Measurements from ENCODE around the gene SLIT3.
"Not testable (repeated sequence)": the region's sequence is repeated elsewhere in the genome, so short reads cannot be mapped to it uniquely, and the experiment has no call there.

SLIT3 gene

GRCh38 chr5:169216866-169217265 lies 84.1 kb downstream of the SLIT3 start:
- DNase-seq, result no peak

GRCh38 chr5:169213479-169213878 lies 87.5 kb downstream of the SLIT3 start:
- DNase-seq, result no peak

GRCh38 chr5:169211761-169212160 lies 89.2 kb downstream of the SLIT3 start:
- DNase-seq, result not testable (repeated sequence)

- no peak for DNase-seq
Measured at GRCh38 chr5:169204788-169205400, 96.0 kb downstream of the SLIT3 start.

- DNase-seq, result no peak
Measured at GRCh38 chr5:169202969-169203368, 98.0 kb downstream of the SLIT3 start.

- DNase-seq, result no peak
Measured at GRCh38 chr5:169201597-169201996, 99.3 kb downstream of the SLIT3 start.

GRCh38 chr5:169200125-169200778 lies 100.7 kb downstream of the SLIT3 start:
- no peak for DNase-seq

GRCh38 chr5:169197343-169197742 lies 103.6 kb downstream of the SLIT3 start:
- no peak for DNase-seq

GRCh38 chr5:169196059-169196458 lies 104.9 kb downstream of the SLIT3 start:
- no peak for DNase-seq

- DNase-seq, result no peak
Measured at GRCh38 chr5:169195601-169196000, 105.3 kb downstream of the SLIT3 start.

GRCh38 chr5:169192536-169192935 lies 108.4 kb downstream of the SLIT3 start:
- DNase-seq, result no peak

- no peak for DNase-seq
Measured at GRCh38 chr5:169190849-169191248, 110.1 kb downstream of the SLIT3 start.

- DNase-seq, result no peak
Measured at GRCh38 chr5:169185626-169186025, 115.3 kb downstream of the SLIT3 start.

GRCh38 chr5:169183576-169183975 lies 117.4 kb downstream of the SLIT3 start:
- DNase-seq, result no peak

GRCh38 chr5:169182797-169183196 lies 118.1 kb downstream of the SLIT3 start:
- no peak for DNase-seq

- no peak for DNase-seq
Measured at GRCh38 chr5:169181814-169182213, 119.1 kb downstream of the SLIT3 start.

GRCh38 chr5:169178754-169179153 lies 122.2 kb downstream of the SLIT3 start:
- no peak for DNase-seq

- DNase-seq, result no peak
Measured at GRCh38 chr5:169178274-169178673, 122.7 kb downstream of the SLIT3 start.

- DNase-seq, result no peak
Measured at GRCh38 chr5:169176709-169177694, 123.9 kb downstream of the SLIT3 start.

- DNase-seq, result no peak
Measured at GRCh38 chr5:169175733-169176132, 125.2 kb downstream of the SLIT3 start.

- no peak for DNase-seq
Measured at GRCh38 chr5:169174923-169175322, 126.0 kb downstream of the SLIT3 start.

- no peak for DNase-seq
Measured at GRCh38 chr5:169173372-169173771, 127.6 kb downstream of the SLIT3 start.

GRCh38 chr5:169171515-169171914 lies 129.4 kb downstream of the SLIT3 start:
- DNase-seq, result no peak

- peak; percentile 43 for DNase-seq
Measured at GRCh38 chr5:169169783-169170182, 131.2 kb downstream of the SLIT3 start.

Data from left hindlimb (tissue), 1 donor.